Mesenteric fat pad (tissue), 1 donor: ENCODE data around the gene KSR1. TPM values are rescaled to one million over a fixed set of nuclear protein-coding genes. Genes with fewer than 3 reads are reported as not detected.

Experiments
- DNase-seq: peaks from one replicate; pipeline ENCODE4 v3.0.0-alpha.2; 2020; ENCODE audit warnings: low spot score
- total RNA-seq: library from RNA; stranded (reverse); fragmentation: NEBNext Ultra II Directional; extraction: Animal tissue kit (Norgen Biotek cat#: 25700); gene quantifications from one replicate; pipeline ENCODE4 v1.2.1, GENCODE V29; 2021
- donor health status: DM: yes; HTN: yes; CAD: no.

KSR1 gene
- total RNA-seq, 1 donor from 2014 or later: 38.9 TPM

DNA sequence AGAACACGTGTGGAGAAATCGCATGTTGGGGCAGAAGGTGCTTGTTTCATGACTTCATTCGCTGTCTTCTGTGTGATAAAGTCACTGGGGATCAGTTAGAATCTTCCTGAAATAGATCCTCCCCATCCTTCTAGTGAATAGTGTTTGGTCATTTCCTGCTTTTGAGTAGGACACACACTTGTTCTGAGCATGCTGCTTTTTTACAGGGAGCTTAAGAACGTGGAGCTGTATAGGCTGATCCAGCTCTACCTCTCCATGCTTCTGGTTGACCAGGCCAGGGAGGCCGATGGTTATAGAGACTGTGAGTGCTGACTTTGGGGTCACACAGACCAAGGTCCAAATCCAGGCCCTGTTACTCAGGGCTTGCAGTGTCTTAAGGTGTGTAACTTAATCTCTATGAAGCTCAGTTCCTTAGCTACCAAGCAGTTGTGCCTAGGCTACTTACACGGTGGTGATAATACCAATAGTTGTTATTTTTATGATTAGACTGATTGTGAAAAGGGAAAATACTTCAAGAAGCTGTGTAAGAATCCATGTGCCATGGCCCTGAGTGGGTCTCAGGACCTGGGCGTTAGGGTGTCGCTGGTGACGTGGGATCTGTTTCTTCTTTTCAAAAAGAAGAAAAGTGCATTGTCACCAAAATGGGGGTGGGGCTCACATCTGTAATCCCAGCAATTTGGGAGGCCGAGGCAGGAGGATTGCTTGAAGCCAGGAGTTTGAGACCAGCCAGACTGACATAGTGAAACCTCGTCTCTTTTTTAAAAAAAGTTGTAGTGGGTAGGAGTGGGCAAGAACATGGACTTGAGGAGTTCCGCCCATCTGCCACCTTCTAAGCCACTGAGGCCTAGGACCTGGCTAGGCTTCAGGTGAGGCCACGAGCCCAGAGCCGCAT is 110.7 kb downstream of the KSR1 start:
- DNase-seq: no peak

DNA sequence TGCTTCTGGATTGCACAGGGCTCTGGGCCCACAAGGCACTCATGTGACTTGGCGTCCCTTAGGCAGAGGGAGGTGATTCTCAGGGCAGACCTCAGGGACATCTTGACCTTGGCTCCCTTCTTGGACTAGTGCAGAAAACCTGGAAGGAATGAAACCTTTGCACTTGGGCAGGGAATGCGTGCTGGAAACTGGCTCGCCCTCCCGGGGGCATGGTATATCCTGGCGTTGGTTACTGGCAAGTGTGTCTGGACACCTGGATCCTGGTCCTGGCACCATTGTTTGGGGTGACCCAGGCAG is 111.3 kb downstream of the KSR1 start:
- DNase-seq: no peak

GRCh38 chr17:27568216-27568615 is 112.0 kb downstream of the KSR1 start:
- DNase-seq: no peak

GRCh38 chr17:27568811-27569210 is 112.6 kb downstream of the KSR1 start:
- DNase-seq: no peak

GRCh38 chr17:27569257-27569722 is 113.0 kb downstream of the KSR1 start:
- no peak for DNase-seq

DNA sequence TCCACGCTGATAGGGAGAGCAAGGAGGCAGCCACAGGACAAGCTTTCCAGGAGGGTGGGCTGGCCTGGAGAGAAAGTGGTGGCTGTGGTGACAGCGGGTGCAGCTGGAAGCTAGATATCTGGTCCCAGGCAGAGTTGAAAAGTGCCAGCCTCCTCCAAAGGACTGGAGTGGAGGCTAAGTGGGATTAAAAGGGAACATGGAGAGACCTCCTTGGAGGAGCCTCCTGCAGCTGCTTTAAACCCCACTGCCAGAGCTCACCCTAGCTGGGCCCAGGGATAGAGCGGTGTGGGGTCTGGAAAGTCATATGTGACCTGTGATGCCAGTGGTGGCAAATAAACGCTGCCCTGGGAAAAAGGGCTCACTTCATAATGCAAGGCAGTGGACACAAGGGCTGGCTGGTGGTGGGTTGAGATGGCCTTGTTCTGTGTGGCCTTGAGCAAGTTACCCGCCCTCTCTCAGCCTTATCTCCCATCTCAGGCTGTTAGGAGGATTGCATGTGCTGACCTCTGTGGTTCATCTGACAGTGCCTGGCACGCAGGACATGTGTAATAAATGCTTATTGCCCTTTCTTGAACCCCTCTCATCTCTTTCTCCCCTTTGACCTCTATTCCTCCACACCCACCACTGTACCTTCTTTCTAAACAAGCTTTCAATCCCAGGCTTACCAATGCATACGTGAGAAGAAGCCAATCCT is 113.8 kb downstream of the KSR1 start:
- DNase-seq: no peak

GRCh38 chr17:27570578-27570914 is 114.3 kb downstream of the KSR1 start:
- DNase-seq: no peak

- no peak for DNase-seq
Observed at GRCh38 chr17:27571563-27572352, 115.5 kb downstream of the KSR1 start.

- DNase-seq: no peak
Observed at GRCh38 chr17:27572665-27573064, 116.4 kb downstream of the KSR1 start.

DNA sequence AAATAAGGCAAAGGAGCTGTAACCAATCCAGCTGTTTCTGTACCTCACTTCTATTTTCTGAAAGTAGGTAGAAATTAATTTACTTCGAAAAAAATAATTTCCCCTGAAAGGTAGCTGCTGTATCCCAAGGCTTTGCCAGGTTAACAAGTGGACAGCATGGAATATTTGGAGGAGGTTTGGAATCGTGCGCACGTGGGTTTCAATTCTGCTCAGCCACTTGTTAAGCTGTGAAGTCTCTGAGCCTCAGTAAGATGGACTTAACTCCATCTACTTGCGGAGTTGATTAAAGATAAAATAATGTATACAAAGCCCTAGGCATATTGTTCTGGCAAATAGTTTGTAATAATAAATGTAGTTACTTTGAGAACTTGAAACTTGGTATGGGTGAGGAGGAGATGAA is 117.3 kb downstream of the KSR1 start:
- DNase-seq: no peak

DNA sequence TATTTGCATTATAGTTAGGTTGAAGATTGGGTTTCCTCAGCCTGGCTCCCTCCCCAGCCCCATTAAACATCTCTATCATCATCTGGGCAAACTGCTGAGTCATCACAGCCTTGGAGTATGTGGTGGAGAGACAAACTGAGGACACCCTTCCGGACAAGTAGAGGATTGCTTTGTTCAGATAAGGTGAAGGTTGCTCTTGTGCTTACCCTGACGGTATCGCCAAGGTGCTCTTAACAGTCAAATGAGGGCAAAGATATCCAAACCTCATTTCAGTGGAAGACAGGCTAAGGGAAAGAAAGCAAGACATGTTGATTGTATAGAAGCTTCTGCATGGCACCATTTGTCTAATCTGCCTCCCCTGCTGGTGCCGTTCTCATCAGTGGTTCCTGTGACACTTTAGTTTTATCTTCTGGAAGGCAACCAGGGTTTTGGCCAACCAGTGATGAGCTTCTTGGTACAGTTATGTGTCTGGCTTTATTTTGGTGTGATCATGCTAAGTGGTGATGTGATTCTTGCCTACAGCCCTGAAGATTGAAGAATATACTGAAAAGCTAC is 117.8 kb downstream of the KSR1 start:
- DNase-seq: no peak

- no peak for DNase-seq
Observed at GRCh38 chr17:27575096-27575911, 119.1 kb downstream of the KSR1 start.

DNA sequence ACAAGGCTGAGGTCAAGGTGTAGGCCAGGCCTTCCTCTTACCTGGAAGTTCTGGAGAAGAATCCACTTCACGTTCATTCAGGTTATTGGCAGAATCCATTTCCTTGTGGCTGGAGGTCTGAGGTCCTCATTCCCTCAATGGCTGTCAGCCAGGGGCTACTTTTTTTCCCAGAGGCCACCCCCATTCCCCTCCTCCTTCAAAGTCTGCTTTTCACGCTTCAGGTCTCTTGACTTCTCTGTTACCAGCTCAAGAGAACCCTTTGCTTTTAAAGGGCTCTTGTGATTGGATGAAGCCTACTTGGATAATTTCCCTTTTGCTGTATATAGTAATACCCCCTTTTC is 119.6 kb downstream of the KSR1 start:
- DNase-seq: no peak

GRCh38 chr17:27576477-27577083 is 120.3 kb downstream of the KSR1 start:
- no peak for DNase-seq

- DNase-seq: no peak
Observed at GRCh38 chr17:27577121-27577761, 121.0 kb downstream of the KSR1 start.

- no peak for DNase-seq
Observed at GRCh38 chr17:27577884-27578717, 121.9 kb downstream of the KSR1 start.

GRCh38 chr17:27578718-27579085 is 122.5 kb downstream of the KSR1 start:
- no peak for DNase-seq

- DNase-seq: no peak
Observed at GRCh38 chr17:27579304-27579703, 123.1 kb downstream of the KSR1 start.

- no peak for DNase-seq
Observed at GRCh38 chr17:27579897-27580321, 123.7 kb downstream of the KSR1 start.
